Mammary epithelial cell (primary cell): ENCODE data around the gene NFATC1.

Experiments
- CTCF ChIP-seq, 2 donors: IDR thresholded peaks in 1 of 2; conservative IDR thresholded peaks in 1 of 2; 2 replicates each; pipeline ENCODE4 v1.5.1; 2011 to 2012; ENCODE audit warnings: inconsistent platforms in 2 of 2, low read length in 2 of 2, mild to moderate bottlenecking in 2 of 2, control low read depth in 1 of 2, low read depth in 1 of 2; ENCODE audit not compliant: insufficient read depth in 1 of 2; ENCODE audit errors: extremely low read depth in 1 of 2
- EZH2 ChIP-seq: IDR thresholded peaks from 2 replicates; pipeline ENCODE4 v1.6.1; 2012; ENCODE audit warnings: low read length, inconsistent platforms, borderline replicate concordance

GRCh38 chr18:79534356-79534755 is 138.6 kb downstream of the NFATC1 start:
- TF ChIP-seq CTCF (conservative IDR thresholded peaks at IDR 0.05 in 1 of 2, IDR thresholded peaks at IDR 0.05 in 1 of 2; ENCODE audit: extremely low read depth in 1 of 2, insufficient read depth in 1 of 2, low read depth in 1 of 2, low read length in 2 of 2): no peak
- no peak for TF ChIP-seq EZH2
